Activated gamma-delta T cell (primary cell): ENCODE data around the gene MED27.
"Not testable (repeated sequence)": the region's sequence is repeated elsewhere in the genome, so short reads cannot be mapped to it uniquely, and the experiment has no call there.

Experiments used
- DNase-seq: peaks from one replicate; lab custom pipeline; 2025; lab: John Stamatoyannopoulos, UW

MED27 gene

GRCh38 chr9:132018957-132019405 lies 60.7 kb downstream of the MED27 start:
- no peak for DNase-seq

- no peak for DNase-seq
These were observed 63.2 kb downstream of the MED27 start for GRCh38 chr9:132016456-132016855.

- DNase-seq = no peak
These were observed 63.8 kb downstream of the MED27 start for GRCh38 chr9:132015866-132016265.

GRCh38 chr9:132014218-132014805 lies 65.4 kb downstream of the MED27 start:
- no peak for DNase-seq

- DNase-seq = no peak
These were observed 66.8 kb downstream of the MED27 start for GRCh38 chr9:132012704-132013357.

GRCh38 chr9:132011896-132012295 lies 67.8 kb downstream of the MED27 start:
- no peak for DNase-seq

- DNase-seq = no peak
These were observed 68.4 kb downstream of the MED27 start for GRCh38 chr9:132011309-132011708.

- DNase-seq = not testable (repeated sequence)
These were observed 69.5 kb downstream of the MED27 start for GRCh38 chr9:132010201-132010600.

GRCh38 chr9:132008855-132009812 lies 70.5 kb downstream of the MED27 start:
- DNase-seq = no peak

- no peak for DNase-seq
These were observed 71.4 kb downstream of the MED27 start for GRCh38 chr9:132008184-132008803.

- no peak for DNase-seq
These were observed 72.2 kb downstream of the MED27 start for GRCh38 chr9:132007371-132008025.

- DNase-seq = no peak
These were observed 72.8 kb downstream of the MED27 start for GRCh38 chr9:132006677-132007370.

- no peak for DNase-seq
These were observed 73.8 kb downstream of the MED27 start for GRCh38 chr9:132005899-132006298.

- DNase-seq = no peak
These were observed 75.3 kb downstream of the MED27 start for GRCh38 chr9:132004323-132004722.

GRCh38 chr9:132003896-132004295 lies 75.8 kb downstream of the MED27 start:
- no peak for DNase-seq

GRCh38 chr9:132003319-132003704 lies 76.4 kb downstream of the MED27 start:
- DNase-seq = no peak

- DNase-seq = no peak
These were observed 76.9 kb downstream of the MED27 start for GRCh38 chr9:132002643-132003318.

- no peak for DNase-seq
These were observed 78.1 kb downstream of the MED27 start for GRCh38 chr9:132001567-132001966.

GRCh38 chr9:132000659-132001058 lies 79.0 kb downstream of the MED27 start:
- no peak for DNase-seq
